HG02678 (cell line): ENCODE results near the gene STXBP6.
"Not testable (repeated sequence)": the region's sequence is repeated elsewhere in the genome, so short reads cannot be mapped to it uniquely, and the experiment has no call there.

Source experiments
- ATAC-seq: cut with Tn5 transposase; IDR thresholded peaks from one replicate; pipeline ENCODE4 v1.9.1; 2021; ENCODE audit warnings: mild to moderate bottlenecking, moderate library complexity; ENCODE audit not compliant: unreplicated experiment

Gene STXBP6

DNA sequence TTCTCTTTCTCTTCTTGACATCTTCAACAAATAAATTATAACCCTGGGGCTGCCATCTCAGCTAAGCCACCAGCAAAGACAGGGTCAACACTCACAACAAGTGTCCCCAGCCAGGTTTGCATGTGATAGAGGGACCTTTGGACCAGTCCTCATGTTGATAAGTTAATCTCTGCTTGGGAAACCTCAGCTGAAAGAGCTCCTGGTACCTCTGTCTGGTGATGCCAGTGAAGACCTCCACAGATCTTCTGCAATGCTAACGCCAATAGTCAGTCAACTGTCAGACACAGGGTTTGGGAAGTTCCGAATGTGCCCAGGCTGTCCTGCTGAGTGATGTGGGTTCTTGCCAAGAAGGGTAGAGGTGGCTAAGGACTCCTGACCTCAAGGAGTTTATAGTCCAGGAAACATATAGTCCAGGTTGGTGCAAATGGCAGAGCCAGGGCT, 236.1 kb downstream of the STXBP6 start:
- no peak for ATAC-seq

DNA sequence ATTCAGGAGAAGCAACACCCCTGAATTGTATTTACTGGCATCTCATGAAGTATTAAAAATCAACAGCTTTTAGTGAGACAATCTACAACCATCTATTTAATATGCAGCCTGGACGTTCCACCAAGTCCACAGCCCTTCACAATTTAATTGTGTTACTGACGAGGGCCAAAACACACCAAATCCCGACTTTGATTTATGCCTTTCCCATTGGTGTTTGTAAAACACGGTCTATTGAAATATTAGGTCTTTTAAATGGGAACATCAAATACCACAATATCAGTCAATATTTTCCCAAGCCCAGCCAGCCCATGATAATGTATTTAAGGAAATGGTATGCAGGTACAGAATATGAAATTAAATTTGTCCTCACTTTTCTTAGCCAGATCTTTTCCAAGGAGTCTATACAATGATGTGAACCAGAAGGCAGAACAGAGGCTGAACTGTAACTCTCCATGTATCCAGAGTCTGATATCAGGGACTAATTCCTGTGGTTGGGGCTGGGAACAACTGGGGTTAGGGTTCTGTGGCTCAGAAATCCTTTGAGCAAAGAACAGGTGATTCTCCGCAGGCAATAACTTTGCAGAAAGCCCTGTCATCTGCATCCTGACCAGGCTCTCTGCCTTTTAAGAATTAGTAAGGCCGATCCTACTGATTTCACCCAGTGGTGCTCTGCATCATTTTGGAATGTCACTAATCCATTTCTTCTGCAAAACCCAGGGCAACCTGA, 236.7 kb downstream of the STXBP6 start:
- ATAC-seq = no peak

DNA sequence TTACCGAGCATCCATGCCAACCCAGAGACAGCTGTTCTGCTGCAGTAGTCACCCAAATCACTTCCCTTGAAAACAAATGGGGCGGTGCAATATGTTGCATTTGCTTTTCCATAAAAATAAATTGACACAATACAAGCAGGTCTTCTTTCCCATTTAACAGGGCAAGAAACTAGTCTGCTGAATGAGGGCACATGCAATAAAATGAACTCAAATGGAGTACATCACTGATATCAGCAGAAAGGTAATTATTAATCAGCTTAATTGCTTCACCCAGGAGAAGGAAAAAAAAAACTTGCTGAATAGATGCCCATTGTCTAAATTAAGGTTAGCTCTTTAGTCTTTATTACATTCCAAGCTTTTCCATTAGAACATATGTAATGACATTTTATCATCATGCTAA, 240.8 kb downstream of the STXBP6 start:
- ATAC-seq = no peak

DNA sequence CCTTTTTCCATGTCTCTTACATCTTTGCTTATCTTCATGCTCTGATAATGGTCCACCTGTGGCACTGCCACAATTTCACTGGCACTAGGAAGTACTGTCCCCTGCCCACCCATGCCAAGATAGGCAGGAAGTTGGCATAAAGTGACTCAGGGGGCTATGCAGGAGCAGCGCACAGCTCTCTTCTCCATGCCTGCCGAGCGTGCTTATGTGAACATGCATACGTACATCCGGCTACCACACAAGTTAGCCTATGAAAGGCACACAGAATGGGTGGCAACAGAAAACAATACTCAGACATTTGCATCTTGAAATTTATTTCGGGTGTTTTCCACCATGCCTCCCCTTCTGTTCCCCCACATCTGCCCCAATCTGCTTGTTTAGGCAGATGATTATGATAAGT, 241.5 kb downstream of the STXBP6 start:
- no peak for ATAC-seq

DNA sequence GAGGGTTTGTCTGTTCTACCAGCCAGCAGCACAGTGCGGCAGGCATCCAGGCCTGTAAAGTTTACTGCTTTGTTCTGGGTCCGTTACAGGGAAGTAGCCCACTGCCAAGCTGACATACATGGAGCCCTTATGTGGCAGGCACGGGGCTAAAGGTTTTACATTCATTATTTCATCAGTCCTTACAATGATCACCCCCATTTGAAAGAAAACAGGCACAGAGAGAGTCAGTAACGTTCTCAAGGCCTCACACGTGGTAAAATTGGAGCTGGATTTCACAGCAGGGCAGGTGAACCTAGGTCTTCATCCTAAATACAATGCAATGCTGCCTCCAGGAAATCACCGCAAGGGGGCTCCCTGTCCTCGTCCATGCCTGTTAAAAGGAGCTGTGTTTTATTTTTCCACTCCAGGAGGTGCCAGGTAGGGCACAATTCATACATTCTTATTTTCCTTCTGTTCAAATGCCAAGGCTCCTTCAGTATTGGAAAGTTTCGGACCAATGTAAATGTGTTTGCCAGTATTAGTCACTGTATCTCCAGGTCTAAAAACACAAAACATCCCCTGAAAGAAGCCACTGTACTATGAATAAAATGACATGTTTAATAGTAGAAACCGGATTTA, 243.8 kb downstream of the STXBP6 start:
- no peak for ATAC-seq

DNA sequence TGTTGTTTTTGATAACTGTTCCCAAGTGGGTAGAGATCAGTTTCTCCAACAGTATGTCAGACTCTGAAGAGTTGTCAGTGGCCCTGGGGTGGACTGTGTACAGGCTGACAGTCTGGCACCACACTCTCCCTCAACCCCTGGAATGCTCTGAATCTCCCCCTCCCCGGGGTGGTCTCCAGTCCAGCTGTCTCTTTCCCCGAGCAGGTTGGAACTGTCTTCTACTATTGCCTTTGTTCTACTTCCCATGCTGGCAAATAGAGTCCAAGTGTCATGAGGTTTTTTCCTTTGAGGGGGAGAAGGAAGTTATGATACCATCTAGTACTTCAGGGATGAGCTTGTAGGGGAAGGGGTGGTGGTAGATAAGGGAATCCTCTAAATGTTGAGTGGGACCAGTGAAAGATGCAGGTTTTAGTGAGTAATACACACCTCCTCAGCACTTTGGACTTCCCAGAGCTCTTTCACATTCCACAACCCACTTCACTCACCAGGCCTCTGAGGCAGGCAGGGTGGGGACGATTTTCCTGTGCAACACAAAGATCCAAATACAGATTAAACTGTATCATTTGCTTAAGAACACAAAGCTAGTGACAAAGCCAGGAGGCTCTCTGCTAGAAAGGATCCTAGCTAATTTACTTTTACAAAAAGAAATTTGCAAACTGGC, 245.3 kb downstream of the STXBP6 start:
- no peak for ATAC-seq

DNA sequence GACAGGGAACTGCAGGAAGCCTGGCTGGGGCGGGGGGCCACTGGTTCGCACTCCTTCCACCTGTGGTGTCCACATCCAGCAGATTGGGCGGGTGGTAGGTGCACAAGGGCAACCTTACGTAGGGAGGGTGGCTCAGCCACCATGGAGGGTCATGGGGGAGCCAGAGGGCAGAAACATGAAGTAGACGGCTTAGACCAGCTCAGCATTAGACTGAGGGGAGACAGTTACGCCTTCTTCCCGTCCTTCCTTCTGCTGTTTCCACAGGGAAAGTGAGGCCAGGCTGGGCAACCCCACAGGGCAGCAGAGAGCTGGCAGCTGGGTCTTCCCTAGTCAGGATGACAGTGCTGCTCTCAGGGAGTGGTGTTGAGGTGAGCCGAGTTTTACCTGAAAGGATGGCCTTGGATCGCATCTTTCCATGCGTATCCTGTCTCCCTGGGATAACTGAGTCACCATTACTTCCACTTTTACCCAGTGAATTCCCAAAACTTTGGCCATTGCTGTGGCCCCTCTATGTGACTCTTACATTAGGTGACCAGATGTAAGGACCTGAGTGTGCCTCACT, 245.9 kb downstream of the STXBP6 start:
- no peak for ATAC-seq

DNA sequence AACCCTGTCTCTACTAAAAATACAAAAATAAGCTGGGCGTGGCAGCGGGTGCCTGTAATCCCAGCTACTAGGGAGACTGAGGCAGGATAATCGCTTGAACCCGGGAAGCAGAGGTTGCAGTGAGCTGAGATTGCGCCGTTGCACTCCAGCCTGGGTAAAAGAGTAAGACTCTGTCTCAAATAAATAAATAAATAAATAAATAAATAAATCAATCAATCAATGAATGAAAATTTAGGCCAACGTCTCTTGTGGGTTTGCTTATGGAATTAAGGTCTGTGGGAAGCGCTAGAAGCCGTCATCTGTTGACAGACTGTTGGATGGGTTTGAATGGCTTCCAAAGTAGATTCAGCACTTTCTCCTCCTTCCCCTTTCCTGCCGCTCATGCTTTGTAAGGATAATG, 246.5 kb downstream of the STXBP6 start:
- not testable (repeated sequence) for ATAC-seq

DNA sequence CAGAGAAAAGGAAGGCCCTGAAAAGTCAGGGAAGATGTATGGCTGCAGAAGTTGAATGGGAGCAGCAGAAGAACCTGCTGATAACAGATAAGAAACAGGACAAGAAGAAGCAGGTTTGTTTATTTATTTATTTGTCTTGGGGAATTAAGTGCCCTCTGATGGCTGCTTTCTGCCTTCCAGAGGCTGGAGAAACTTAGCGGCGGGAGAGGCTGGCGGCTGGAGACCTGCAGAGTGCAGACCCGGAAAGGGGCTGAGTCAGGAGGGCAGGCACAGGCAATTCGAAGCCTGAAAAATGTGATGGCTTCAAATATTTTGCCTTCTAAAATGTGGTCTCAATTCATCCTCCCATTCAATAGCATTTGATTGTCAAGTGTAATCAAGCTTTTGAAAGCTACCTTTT, 247.7 kb downstream of the STXBP6 start:
- ATAC-seq = no peak

DNA sequence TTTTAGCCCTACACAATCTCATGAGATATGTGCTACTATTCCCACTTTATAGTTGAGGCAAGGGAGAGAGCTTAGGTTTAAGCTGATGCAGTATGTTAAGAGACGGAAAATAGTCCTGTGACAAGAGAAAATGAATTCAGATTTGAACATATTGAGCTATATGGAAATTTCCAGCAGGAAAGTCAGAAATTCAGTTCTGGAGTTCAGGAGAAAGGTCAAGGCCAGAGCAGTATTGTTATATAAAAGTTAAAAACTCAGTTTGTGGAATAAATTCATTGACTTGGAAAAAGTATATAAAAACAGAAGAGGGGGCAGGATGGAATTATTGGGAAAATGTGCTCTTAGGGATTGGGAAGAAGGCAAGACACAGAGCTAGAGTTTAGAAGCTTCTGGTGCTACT, 248.9 kb downstream of the STXBP6 start:
- no peak for ATAC-seq

DNA sequence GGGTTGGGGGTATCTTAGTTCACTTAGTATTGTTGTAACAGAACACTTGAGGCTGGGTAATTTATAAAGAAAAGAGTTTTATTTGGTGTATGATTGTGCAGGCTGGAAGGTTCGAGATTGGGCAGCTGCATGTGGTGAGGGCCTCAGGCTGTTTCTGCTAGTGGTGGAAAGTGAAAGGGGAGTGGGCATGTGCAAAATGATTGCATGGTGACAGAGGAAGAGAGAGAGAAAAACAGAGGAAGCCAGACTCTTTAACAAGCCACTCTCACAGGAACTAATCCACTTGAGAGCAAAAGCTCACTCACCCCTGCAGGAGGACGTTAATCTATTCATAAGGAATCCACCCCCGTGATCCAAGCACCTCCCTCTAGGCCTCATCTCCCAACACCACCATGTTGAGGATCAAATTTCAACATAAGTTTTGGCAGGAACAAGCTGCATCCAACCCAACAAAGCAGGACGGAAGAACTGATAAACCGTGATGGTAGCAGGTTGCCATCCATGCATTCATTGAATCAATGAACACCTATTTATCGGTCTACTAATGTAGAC, 251.0 kb downstream of the STXBP6 start:
- no peak for ATAC-seq

DNA sequence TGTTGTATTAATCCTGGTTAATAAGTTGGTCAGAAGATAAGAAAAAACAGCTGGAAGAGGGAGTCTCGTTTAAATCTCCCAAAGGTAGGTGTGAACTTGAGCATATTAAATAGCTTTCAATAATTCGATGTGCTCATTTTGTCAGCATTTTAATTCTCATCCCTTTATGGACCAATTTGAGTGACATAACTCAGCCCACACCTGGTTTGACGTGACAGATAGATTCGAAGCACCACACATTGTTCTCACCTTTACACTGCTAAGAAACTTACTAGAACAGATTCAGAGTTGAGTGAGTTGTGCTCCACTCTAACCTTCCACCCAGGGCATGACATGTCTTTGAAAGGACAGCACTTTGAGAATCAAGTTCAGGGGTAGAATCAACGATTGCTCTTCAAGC, 254.5 kb downstream of the STXBP6 start:
- no peak for ATAC-seq

DNA sequence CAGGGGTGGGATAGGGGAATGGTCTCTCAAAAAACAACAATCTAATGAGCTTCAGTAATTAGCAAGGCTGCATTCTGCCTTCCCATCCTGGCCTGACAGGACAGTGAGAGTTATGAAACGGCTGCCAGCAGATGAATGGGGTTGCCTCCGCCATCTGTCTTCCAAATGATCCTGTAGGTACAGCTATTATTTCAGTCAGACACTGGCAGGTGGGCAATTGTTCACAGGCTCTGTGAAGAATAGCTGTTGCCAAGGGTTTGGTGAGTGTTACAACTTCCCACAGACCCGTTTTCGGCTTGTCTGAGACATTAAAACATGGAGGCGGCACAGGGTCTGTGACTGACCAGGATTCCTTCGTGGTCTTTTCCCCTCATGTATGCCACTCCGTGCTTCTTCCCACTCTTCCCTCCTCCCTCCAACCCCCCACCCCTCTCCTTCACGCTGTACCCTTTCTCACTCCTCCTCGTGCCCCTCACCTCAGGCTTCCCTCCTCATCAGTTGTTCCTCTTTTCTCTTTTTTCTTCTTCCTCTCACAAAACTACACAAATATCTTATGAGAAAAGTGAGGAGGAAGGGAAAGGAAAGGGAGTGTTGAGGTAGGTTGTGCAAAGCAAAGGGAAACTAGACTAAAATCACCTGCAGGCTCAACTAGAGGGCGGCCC, 255.2 kb downstream of the STXBP6 start:
- ATAC-seq = no peak

DNA sequence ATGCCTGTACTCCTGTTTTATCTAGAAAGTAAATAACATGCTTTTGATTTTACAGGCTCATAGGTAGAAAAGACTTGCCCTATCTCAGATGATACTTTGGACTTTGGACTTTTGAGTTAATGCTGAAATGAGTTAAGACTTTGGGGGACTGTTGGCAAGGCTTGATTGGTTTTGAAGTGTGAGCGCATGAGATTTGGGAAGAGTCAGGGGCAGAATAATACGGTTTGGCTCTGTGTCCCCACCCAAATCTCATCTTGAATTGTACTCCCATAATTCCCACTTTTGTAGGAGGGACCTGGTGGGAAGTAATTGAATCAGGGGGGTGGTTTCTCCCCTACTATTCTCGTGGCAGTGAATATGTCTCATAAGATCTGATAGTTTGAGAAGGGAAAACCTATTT, 259.8 kb downstream of the STXBP6 start:
- no peak for ATAC-seq

DNA sequence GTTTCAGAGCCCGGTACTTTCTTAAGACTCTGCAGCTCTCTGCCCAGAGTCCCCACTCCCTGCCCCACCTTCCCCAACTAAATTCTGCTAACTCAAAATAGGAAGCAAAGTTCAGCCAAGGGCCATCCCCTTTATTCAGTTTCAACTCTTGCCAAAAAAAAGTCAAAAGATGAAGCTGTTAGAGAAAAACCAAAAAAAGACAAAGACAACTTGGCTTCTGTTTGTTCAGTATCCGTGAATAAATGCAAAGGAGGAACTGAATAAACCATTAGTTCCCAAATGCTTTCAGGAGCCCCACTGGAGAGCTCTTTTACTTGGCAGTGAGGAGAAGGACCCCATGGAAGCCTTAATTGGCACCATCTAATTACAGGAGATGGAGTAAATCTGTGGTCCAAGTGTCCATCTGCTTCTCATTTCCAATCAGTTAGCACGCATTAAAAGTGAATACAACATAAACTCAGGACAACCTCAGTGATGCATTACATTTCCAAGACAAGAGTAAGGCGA, 260.5 kb downstream of the STXBP6 start:
- ATAC-seq = no peak

DNA sequence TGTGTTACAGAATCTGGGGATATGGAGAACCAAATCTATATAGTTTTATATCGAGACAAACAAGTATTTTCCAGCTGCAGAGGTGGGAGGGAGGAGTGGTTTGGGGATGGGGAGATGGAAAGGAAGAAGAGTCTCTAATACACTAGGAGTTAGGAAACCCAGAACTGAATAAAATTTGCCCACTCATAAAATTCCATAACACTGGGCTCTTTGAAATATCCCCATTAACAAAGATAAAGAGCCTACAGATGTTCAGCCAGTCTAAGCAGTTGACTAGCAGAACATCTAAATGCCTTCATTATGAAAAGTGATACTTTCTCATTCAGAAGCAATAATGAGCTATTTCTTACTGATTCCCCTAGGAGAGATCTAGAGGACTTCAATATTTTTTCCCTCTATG, 264.2 kb downstream of the STXBP6 start:
- no peak for ATAC-seq

DNA sequence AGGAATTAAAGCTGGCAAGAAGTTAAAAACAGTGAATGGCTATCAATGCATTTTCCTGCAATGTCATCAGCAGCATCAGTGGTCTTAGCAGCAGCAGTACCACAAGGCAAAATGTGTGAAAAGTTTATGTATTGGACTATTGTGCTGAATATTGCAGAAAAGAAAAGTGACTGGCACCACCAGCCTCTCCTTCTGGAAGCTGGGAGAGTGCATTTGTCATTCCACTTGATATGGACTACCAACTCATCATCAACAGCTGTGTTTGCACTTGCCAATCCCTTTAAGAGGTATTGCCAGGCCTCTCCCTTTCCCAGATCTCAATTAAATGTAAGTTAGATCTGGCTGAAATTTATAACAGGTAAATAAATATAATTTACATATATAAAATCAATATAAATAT, 265.0 kb downstream of the STXBP6 start:
- no peak for ATAC-seq

DNA sequence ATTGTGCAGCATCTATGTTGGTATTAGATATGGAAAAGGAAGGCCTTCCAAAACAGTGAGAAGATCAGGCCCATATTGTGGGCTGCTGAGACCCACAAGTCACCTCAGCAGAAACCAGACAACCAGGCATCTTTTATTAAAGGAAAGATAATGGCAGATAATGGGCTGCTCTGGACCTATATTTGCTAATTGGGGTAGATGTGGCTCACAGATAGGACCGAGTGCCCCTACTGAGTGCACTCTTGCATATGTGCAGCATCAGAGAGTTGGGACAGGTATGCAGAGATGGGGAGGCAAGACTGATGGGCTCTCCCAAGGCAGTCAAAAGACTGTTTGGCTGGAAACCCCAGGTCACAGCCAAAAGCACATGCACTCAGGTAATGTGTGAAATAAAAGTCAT, 266.2 kb downstream of the STXBP6 start:
- no peak for ATAC-seq

DNA sequence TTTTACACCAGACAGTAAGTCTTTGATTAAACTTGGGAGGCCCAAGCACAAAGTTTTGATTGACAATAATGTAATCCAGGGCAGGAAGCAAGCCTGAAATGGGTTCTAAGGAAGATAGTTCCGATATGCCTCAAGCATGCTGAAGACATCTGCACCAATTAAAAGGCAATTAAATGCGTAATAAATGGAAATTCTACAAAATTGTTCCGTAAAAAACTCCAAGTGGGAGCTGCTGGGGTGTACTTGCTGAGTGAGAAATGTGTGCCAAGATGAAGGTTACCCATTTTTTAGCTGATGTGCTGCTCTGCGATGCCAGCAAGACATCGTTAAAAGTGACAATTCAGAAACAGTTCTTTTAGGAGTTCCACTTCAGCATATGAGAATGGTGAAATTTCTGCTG, 269.7 kb downstream of the STXBP6 start:
- ATAC-seq = no peak

DNA sequence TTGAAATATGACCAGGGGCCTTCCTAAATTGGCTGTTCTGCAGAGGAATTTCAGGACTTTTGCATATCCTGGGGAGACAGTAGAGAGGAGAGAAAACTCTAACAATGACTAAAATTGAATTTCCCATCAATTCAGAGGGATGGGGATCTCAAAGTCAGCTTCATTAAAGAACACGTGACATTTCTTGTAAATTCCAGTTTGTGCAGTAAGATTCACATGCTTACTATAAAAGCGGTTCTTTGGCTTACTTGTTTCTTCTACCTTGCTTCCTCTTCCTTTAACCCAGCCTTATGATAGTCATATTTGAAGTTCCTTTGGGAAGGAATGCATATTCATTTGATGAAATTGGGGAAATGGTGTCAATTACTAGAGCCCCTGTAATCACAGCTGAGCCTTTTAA, 272.3 kb downstream of the STXBP6 start:
- ATAC-seq = no peak

DNA sequence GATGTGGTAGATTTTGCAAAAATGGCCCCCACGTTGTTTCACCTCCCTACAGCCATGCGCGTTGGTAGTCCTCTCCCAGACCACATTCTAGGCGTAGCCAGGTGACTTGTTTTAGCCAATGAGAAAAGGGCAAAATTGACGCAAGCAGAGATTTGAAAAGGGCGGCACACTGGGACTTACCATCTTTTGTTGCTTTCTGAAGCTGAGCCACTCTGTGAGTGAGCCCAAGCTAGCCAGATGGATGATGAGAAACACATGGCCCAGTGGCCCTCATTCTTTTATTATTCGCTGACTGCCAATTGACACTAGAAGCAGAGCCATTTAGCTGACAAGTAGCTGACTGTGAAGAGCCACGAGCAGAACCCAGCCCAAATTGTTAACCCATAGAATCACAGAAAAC, 274.0 kb downstream of the STXBP6 start:
- ATAC-seq = no peak
